Ecto neural progenitor cell (in vitro differentiated cells): ENCODE data around the gene SLC35G4.
"Not testable (repeated sequence)": the region's sequence is repeated elsewhere in the genome, so short reads cannot be mapped to it uniquely, and the experiment has no call there.

Source experiments
- DNase-seq: peaks from one replicate; pipeline ENCODE4 v3.0.0-alpha.2; 2018; ENCODE audit warnings: low spot score

SLC35G4 gene

GRCh38 chr18:11609488-11609887 is at the start of gene SLC35G4:
Gene SLC35G4, plus strand, starts transcription at chr18:11609596. Its CDS starts 0 bp downstream, at chr18:11609596.
- not testable (repeated sequence) for DNase-seq

- DNase-seq, result no peak
These were observed 48.1 kb upstream of the SLC35G4 start for GRCh38 chr18:11561293-11561692.

- DNase-seq, result no peak
These were observed 43.7 kb upstream of the SLC35G4 start for GRCh38 chr18:11565716-11566115.

GRCh38 chr18:11566236-11566965 is 43.0 kb upstream of the SLC35G4 start:
- no peak for DNase-seq

GRCh38 chr18:11567396-11567795 is 42.0 kb upstream of the SLC35G4 start:
- DNase-seq, result no peak

- peak; percentile 46 for DNase-seq
These were observed 39.3 kb upstream of the SLC35G4 start for GRCh38 chr18:11570073-11570588.

GRCh38 chr18:11570769-11571412 is 38.5 kb upstream of the SLC35G4 start:
- DNase-seq, result no peak

- DNase-seq, result no peak
These were observed 37.2 kb upstream of the SLC35G4 start for GRCh38 chr18:11572201-11572600.

- no peak for DNase-seq
These were observed 34.9 kb upstream of the SLC35G4 start for GRCh38 chr18:11574545-11574944.

GRCh38 chr18:11577271-11578112 is 31.9 kb upstream of the SLC35G4 start:
- no peak for DNase-seq

GRCh38 chr18:11578799-11579198 is 30.6 kb upstream of the SLC35G4 start:
- DNase-seq, result no peak

GRCh38 chr18:11579916-11580315 is 29.5 kb upstream of the SLC35G4 start:
- no peak for DNase-seq

- no peak for DNase-seq
These were observed 28.1 kb upstream of the SLC35G4 start for GRCh38 chr18:11581286-11581685.

GRCh38 chr18:11585596-11585995 is 23.8 kb upstream of the SLC35G4 start:
- DNase-seq, result no peak

GRCh38 chr18:11586896-11587295 is 22.5 kb upstream of the SLC35G4 start:
- DNase-seq, result no peak

GRCh38 chr18:11587432-11587831 is 22.0 kb upstream of the SLC35G4 start:
- no peak for DNase-seq

- DNase-seq, result no peak
These were observed 21.6 kb upstream of the SLC35G4 start for GRCh38 chr18:11587846-11588245.

- DNase-seq, result no peak
These were observed 17.4 kb upstream of the SLC35G4 start for GRCh38 chr18:11591957-11592356.

- DNase-seq, result no peak
These were observed 9.1 kb upstream of the SLC35G4 start for GRCh38 chr18:11600321-11600720.

GRCh38 chr18:11607906-11608305 is 1.5 kb upstream of the SLC35G4 start:
- DNase-seq, result no peak

- not testable (repeated sequence) for DNase-seq
These were observed 778 bp upstream of the SLC35G4 start for GRCh38 chr18:11608618-11609017.

- DNase-seq, result not testable (repeated sequence)
These were observed 3.7 kb downstream of the SLC35G4 start for GRCh38 chr18:11613073-11613472.
